GM12878 (cell line): ENCODE results near the gene CYP4A22. TPM values are rescaled to one million over a fixed set of nuclear protein-coding genes. Genes with fewer than 3 reads are reported as not detected.

Experiments used
- ATAC-seq: fragments of 200-7000 bp; cut with Tn5 transposase; 3 replicates; pipeline ENCODE4 v1.9.1; 2020; ENCODE audit warnings: mild to moderate bottlenecking, moderate library complexity
- BruUV-seq: library from RNA; stranded (reverse); fragments of 400-500 nt; replicated peaks from 2 replicates; lab custom pipeline; 2021; lab: Mats Ljungman, UMichigan
- CTCF ChIA-PET: fragments of 300-600 bp; sonication (Branson Sonifier 250); formaldehyde crosslinking; extraction: SDS; loops from one replicate; lab custom pipeline; 2021; ENCODE audit warnings: inconsistent platforms; lab: Yijun Ruan, JAX
- POLR2A ChIA-PET: fragments of 350-600 bp; formaldehyde crosslinking; extraction: SDS; loops from one replicate; lab custom pipeline; 2021; ENCODE audit warnings: inconsistent platforms; lab: Charles Lee
- RAD21 ChIA-PET: fragments of 300-600 bp; sonication (Branson Sonifier 250); formaldehyde crosslinking; loops from one replicate; lab custom pipeline; 2023; ENCODE audit warnings: antibody characterized with exemption; ENCODE audit not compliant: unreplicated experiment; lab: Charles Lee
- SMC1A ChIA-PET: fragments of 300-600 bp; sonication (Branson Sonifier 250); formaldehyde crosslinking; loops from one replicate; lab custom pipeline; 2023; ENCODE audit not compliant: unreplicated experiment, uncharacterized antibody; lab: Charles Lee
- DNase-seq: peaks from one replicate; pipeline ENCODE4 v3.0.0-alpha.2; 2011; ENCODE audit warnings: low read depth, low spot score
- FAIRE-seq: peaks from 3 replicates; lab custom pipeline; 2011; peaks lifted over from hg19 to GRCh38; lab: Jason Lieb, UNC
- H2AFZ ChIP-seq: 2 replicates; pipeline ENCODE4 v1.6.0; 2011; ENCODE audit warnings: low read depth, low read length, control low read depth; ENCODE audit not compliant: control insufficient read depth
- H3K27ac ChIP-seq: 2 replicates; pipeline ENCODE4 v1.5.1; 2011; ENCODE audit warnings: control low read depth; ENCODE audit not compliant: control insufficient read depth, insufficient read depth
- H3K27me3 ChIP-seq, 2 experiments: replicated peaks in 1 of 2; 2 replicates each; pipeline versions ENCODE4 v1.6.0 to v1.6.1; 2011; ENCODE audit warnings: low read length in 1 of 2; ENCODE audit not compliant: control insufficient read depth in 2 of 2, insufficient read depth in 2 of 2
- H3K36me3 ChIP-seq, 2 experiments: 2 replicates each; pipeline ENCODE4 v1.5.1; 2011; ENCODE audit warnings: low read length in 1 of 2; ENCODE audit not compliant: control insufficient read depth in 2 of 2, insufficient read depth in 2 of 2
- H3K4me1 ChIP-seq: 2 replicates; pipeline ENCODE4 v1.6.1; 2011; ENCODE audit warnings: mild to moderate bottlenecking, low read length, moderate library complexity, mixed read lengths; ENCODE audit not compliant: control insufficient read depth, insufficient read depth
- H3K4me2 ChIP-seq: 2 replicates; pipeline ENCODE4 v1.6.0; 2011; ENCODE audit warnings: control low read depth; ENCODE audit not compliant: control insufficient read depth, insufficient read depth
- H3K4me3 ChIP-seq: fragments of 200-600 bp; sonication (generic); 2 replicates; pipeline ENCODE4 v1.5.1; 2016
- H3K79me2 ChIP-seq: 2 replicates; pipeline ENCODE4 v1.6.0; 2011; ENCODE audit warnings: low read length; ENCODE audit not compliant: control insufficient read depth, insufficient read depth
- H3K9ac ChIP-seq: 2 replicates; pipeline ENCODE4 v1.8.0; 2011; ENCODE audit warnings: low read length, control low read depth, mixed read lengths; ENCODE audit not compliant: control insufficient read depth, insufficient read depth
- H3K9me3 ChIP-seq: replicated peaks from 3 replicates; pipeline ENCODE4 v1.5.1; 2011; ENCODE audit warnings: mild to moderate bottlenecking, low read length; ENCODE audit not compliant: control insufficient read depth, insufficient read depth
- H4K20me1 ChIP-seq: 2 replicates; pipeline ENCODE4 v1.6.0; 2011; ENCODE audit not compliant: control insufficient read depth, insufficient read depth
- ASH2L ChIP-seq: fragments of 300-600, 200-600 bp; sonication (generic); IDR thresholded peaks from 2 replicates; pipeline ENCODE4 v1.6.1; 2017; ENCODE audit warnings: low read depth, mild to moderate bottlenecking, borderline replicate concordance
- CREB1 ChIP-seq: IDR thresholded peaks from 2 replicates; pipeline ENCODE4 v1.6.1; 2012; ENCODE audit warnings: low read depth, mild to moderate bottlenecking, inconsistent platforms
- FOXM1 ChIP-seq: IDR thresholded peaks from 2 replicates; pipeline ENCODE4 v1.6.1; 2012; ENCODE audit warnings: low read depth, mild to moderate bottlenecking, inconsistent platforms, low read length, moderate library complexity
- GABPA ChIP-seq: IDR thresholded peaks from 2 replicates; pipeline ENCODE4 v1.6.1; 2014; ENCODE audit warnings: antibody characterized with exemption, low read depth, mild to moderate bottlenecking, inconsistent platforms
- JUNB ChIP-seq: IDR thresholded peaks from 2 replicates; pipeline ENCODE4 v1.6.1; 2016; ENCODE audit warnings: antibody characterized with exemption, mild to moderate bottlenecking
- NFYB ChIP-seq: IDR thresholded peaks from 2 replicates; pipeline ENCODE4 v1.6.1; 2011; ENCODE audit warnings: low read depth, mild to moderate bottlenecking, low read length, improper control_type of control experiment, moderate library complexity; ENCODE audit not compliant: insufficient read depth
- PML ChIP-seq: IDR thresholded peaks from 2 replicates; pipeline ENCODE4 v1.6.1; 2012; ENCODE audit warnings: low read length, inconsistent platforms
- SIN3A ChIP-seq: IDR thresholded peaks from 2 replicates; pipeline ENCODE4 v1.6.1; 2012; ENCODE audit warnings: low read depth, low read length, improper control_type of control experiment
- SMAD5 ChIP-seq: IDR thresholded peaks from 2 replicates; pipeline ENCODE4 v1.6.1; 2016; ENCODE audit warnings: antibody characterized with exemption, low read depth
- SMC3 ChIP-seq: IDR thresholded peaks from 2 replicates; pipeline ENCODE4 v1.6.1; 2011; ENCODE audit warnings: low read length, improper control_type of control experiment, borderline replicate concordance
- TARDBP ChIP-seq: IDR thresholded peaks from 2 replicates; pipeline ENCODE4 v1.6.1; 2016; ENCODE audit warnings: borderline replicate concordance
- WGBS: methylation state at CpG from one replicate; pipeline ENCODE4 v1.1.6; 2016; ENCODE audit warnings: low lambda C conversion rate; ENCODE audit not compliant: insufficient replicate concordance, insufficient coverage; ENCODE audit errors: missing lambda C conversion rate; 5-methylcytosine and 5-hydroxymethylcytosine counted together
- in situ Hi-C: fragments of 300-500 bp; cut with MboI; formaldehyde crosslinking; loops from 9 replicates; pipeline ENCODE4 v1.14.3; 2018; ENCODE audit warnings: mixed read lengths
- intact Hi-C: fragments of 100-400 bp; cut with micrococcal nuclease; formaldehyde crosslinking; loops from one replicate; pipeline ENCODE4 v1.14.2; 2022; ENCODE audit not compliant: unreplicated experiment
- polyA plus RNA-seq, 11 experiments: library from polyadenylated mRNA; depleted of rRNA in 4 of 11; unstranded in 6 of 11; stranded (reverse) in 5 of 11; fragments of >200 nt; fragmentation: Nextera tagmentation in 4 of 11; fragmentation: Illumina TruSeq in 1 of 11; extraction: Ambion mirVana in 4 of 11; extraction: Trizol in 1 of 11; gene quantifications; 1 replicate in 1 of 11; 2 replicates in 10 of 11; pipeline versions ENCODE4 v1.2.1 to v1.2.3, GENCODE V29; 2011 to 2016; ENCODE audit warnings: inconsistent platforms in 2 of 11, missing spikeins in 2 of 11, low read depth in 1 of 11
- total RNA-seq, 4 experiments: library from RNA; depleted of rRNA in 3 of 4; stranded (reverse); fragments of >200 nt in 3 of 4; fragmentation: Illumina TruSeq in 1 of 4; extraction: Trizol in 1 of 4; gene quantifications; 2 replicates each; pipeline versions ENCODE4 v1.2.1 to v1.2.3, GENCODE V29; 2013 to 2021
- TF ChIP-seq, protein P1 (sequence below): fragments of 450-650 bp; IDR thresholded peaks from 2 replicates; pipeline ENCODE4 v1.6.1; 2017; ENCODE audit warnings: mild to moderate bottlenecking
- TF ChIP-seq, protein P2 (sequence below): fragments of 450-650 bp; IDR thresholded peaks from 2 replicates; pipeline ENCODE4 v1.6.1; 2018; ENCODE audit warnings: borderline replicate concordance, mild to moderate bottlenecking; ENCODE audit not compliant: partially characterized antibody
- TF ChIP-seq, protein P3 (sequence below): IDR thresholded peaks from 2 replicates; pipeline ENCODE4 v1.6.1; 2011; ENCODE audit warnings: low read depth, low read length, improper control_type of control experiment, borderline replicate concordance

CYP4A22 gene
- total and polyA plus RNA-seq, 10 of the 15 experiments (the other 5 are each of a cell fraction or from before 2014, with no cell fraction given): not detected

DNA sequence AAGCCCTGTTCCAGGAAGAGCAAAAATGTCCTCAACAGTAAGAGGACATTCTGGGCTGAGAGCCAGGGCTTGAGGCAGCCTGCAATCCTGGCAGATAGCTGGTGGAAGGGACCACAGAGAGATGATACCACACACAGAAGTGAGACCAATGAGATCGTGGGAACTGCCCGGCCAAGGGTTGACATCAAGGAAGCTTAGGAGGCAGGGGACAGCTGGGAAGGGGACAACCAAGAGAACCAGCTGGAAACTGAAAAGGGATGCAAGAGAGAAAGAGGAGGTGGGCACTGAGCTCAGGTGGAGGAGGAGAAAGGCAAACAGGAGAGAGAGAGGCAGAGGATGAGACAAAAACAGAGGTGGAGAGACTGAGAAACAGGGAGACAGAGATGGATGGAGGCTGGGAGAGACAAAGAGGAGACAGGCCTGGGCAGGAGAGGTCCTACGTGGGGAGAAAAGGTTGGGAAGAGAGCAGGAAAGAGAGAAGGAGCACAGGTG lies 43.4 kb downstream of the CYP4A22 start:
- H3K9ac ChIP-seq: no peak overlapping the region
- FAIRE-seq: no peak

More for the DNA sequence above, 43.4 kb downstream of the CYP4A22 start:
- Histone ChIP-seq H2AFZ (no peak overlapping the region), H4K20me1 (no peaks in the 10 kb centered on the region), H3K27ac (no peak overlapping the region), H3K4me3 (no peak overlapping the region), H3K9me3 (no peaks in the 10 kb centered on the region), H3K79me2 (no peaks in the 10 kb centered on the region), H3K4me1 (peaks cover 3% of the 10 kb centered on the region; the same call in 1 of the 2 replicates), H3K36me3 (no peaks in the 10 kb centered on the region), H3K4me2 (no peak overlapping the region), H3K27me3 (no peaks in the 10 kb centered on the region)
- in situ Hi-C loops (no loop called here), intact Hi-C loops (no loop called here)
- CTCF ChIA-PET: interaction anchor here (1.0 to 6.1 kb wide), 4 partner anchors 13 to 529 kb away, joined by 3 to 70 read pairs (median 4); no protein-coding TSS in a partner anchor
- RAD21 ChIA-PET: no interaction called here
- SMC1A ChIA-PET: interaction anchor here (0.9 kb wide), 1 partner anchor 82 kb away, joined by 4 read pairs; no protein-coding TSS in a partner anchor
- BruUV-seq: no TSS peak
- ATAC-seq (no peak), DNase-seq (no peak)
- POLR2A ChIA-PET: no interaction called here
- 45% methylated on average over 2 of the region's 3 CpGs for WGBS
- no peak for TF ChIP-seq ASH2L
- TF ChIP-seq GABPA: no peak
- TF ChIP-seq TARDBP: no peak
- no peak for TF ChIP-seq FOXM1
- no peak for TF ChIP-seq NFYB
- no peak for TF ChIP-seq CREB1
- TF ChIP-seq JUNB: no peak
- TF ChIP-seq SIN3A: no peak
- no peak for TF ChIP-seq SMC3
- TF ChIP-seq, protein P1, sequence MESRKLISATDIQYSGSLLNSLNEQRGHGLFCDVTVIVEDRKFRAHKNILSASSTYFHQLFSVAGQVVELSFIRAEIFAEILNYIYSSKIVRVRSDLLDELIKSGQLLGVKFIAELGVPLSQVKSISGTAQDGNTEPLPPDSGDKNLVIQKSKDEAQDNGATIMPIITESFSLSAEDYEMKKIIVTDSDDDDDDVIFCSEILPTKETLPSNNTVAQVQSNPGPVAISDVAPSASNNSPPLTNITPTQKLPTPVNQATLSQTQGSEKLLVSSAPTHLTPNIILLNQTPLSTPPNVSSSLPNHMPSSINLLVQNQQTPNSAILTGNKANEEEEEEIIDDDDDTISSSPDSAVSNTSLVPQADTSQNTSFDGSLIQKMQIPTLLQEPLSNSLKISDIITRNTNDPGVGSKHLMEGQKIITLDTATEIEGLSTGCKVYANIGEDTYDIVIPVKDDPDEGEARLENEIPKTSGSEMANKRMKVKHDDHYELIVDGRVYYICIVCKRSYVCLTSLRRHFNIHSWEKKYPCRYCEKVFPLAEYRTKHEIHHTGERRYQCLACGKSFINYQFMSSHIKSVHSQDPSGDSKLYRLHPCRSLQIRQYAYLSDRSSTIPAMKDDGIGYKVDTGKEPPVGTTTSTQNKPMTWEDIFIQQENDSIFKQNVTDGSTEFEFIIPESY: no peak
- no peak for TF ChIP-seq PML
- TF ChIP-seq, protein P2, sequence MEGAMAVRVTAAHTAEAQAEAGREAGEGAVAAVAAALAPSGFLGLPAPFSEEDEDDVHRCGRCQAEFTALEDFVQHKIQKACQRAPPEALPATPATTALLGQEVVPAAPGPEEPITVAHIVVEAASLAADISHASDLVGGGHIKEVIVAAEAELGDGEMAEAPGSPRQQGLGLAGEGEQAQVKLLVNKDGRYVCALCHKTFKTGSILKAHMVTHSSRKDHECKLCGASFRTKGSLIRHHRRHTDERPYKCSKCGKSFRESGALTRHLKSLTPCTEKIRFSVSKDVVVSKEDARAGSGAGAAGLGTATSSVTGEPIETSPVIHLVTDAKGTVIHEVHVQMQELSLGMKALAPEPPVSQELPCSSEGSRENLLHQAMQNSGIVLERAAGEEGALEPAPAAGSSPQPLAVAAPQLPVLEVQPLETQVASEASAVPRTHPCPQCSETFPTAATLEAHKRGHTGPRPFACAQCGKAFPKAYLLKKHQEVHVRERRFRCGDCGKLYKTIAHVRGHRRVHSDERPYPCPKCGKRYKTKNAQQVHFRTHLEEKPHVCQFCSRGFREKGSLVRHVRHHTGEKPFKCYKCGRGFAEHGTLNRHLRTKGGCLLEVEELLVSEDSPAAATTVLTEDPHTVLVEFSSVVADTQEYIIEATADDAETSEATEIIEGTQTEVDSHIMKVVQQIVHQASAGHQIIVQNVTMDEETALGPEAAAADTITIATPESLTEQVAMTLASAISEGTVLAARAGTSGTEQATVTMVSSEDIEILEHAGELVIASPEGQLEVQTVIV: no peak
- TF ChIP-seq, protein P3, sequence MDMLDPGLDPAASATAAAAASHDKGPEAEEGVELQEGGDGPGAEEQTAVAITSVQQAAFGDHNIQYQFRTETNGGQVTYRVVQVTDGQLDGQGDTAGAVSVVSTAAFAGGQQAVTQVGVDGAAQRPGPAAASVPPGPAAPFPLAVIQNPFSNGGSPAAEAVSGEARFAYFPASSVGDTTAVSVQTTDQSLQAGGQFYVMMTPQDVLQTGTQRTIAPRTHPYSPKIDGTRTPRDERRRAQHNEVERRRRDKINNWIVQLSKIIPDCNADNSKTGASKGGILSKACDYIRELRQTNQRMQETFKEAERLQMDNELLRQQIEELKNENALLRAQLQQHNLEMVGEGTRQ: no peak
- TF ChIP-seq SMAD5: no peak
